ENCODE results near the gene INPP4B. TPM values are rescaled to one million over a fixed set of nuclear protein-coding genes. Genes with fewer than 3 reads are reported as not detected.

INPP4B gene
- total RNA-seq, 1 experiment from 2014 or later, result 3.4 TPM

DNA sequence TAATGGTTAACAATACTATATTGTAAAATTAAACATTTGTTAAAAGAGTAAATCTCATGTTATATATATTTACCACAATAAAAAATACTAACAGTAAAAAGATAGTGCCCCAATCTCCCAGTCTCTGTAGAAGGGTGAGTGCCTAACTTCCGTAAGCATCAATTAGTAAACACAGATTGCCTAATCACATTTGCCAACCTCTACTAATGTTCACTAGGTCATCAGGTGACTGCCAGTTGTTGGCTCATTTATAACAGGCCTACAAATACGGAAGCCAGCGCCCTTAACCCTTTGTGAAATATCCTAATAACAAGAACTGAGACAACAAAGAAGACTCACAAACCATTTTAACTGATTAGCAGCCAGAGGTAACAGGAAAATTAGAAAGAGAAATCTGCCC is 345.1 kb downstream of the INPP4B start:
- Histone ChIP-seq H3K4me3 (no peak overlapping the region), H3K27ac (no peak overlapping the region), H3K36me3 (no peaks in the 10 kb centered on the region), H3K4me1 (replicated peaks) (no peaks in the 10 kb centered on the region), H3K9me3 (replicated peaks) (no peaks in the 10 kb centered on the region), H3K27me3 (replicated peaks) (no peaks in the 10 kb centered on the region)
- no peak for DNase-seq (ENCODE audit: low read depth in 1 of 2, low spot score in 2 of 2)

DNA sequence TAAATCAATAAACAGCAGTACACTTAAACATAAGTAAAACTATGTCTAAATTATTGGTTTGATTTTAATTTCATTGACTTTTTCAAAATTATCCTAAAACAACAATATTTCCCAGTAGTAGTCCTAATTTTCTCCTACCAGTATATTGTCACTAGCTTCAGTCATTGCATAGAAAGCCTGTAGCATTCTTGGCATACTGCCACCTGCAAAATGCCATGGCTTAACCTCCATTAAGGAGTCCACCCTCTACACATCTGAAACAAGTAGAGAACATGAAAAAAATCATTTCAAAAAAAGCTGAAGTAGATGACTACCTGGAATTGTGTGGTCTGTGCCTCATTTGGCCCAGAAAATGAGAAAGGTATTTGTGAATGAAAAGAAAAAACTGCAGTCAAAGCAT is 348.5 kb downstream of the INPP4B start:
- no peaks in the 10 kb centered on the region for H3K36me3 ChIP-seq
- DNase-seq (ENCODE audit: low read depth in 1 of 2, low spot score in 2 of 2), result no peak
- no peaks in the 10 kb centered on the region for H3K4me1 ChIP-seq (replicated peaks)
- H3K9me3 ChIP-seq (replicated peaks), result no peaks in the 10 kb centered on the region
- no peak overlapping the region for H3K27ac ChIP-seq
- no peak overlapping the region for H3K4me3 ChIP-seq
- no peaks in the 10 kb centered on the region for H3K27me3 ChIP-seq (replicated peaks)

DNA sequence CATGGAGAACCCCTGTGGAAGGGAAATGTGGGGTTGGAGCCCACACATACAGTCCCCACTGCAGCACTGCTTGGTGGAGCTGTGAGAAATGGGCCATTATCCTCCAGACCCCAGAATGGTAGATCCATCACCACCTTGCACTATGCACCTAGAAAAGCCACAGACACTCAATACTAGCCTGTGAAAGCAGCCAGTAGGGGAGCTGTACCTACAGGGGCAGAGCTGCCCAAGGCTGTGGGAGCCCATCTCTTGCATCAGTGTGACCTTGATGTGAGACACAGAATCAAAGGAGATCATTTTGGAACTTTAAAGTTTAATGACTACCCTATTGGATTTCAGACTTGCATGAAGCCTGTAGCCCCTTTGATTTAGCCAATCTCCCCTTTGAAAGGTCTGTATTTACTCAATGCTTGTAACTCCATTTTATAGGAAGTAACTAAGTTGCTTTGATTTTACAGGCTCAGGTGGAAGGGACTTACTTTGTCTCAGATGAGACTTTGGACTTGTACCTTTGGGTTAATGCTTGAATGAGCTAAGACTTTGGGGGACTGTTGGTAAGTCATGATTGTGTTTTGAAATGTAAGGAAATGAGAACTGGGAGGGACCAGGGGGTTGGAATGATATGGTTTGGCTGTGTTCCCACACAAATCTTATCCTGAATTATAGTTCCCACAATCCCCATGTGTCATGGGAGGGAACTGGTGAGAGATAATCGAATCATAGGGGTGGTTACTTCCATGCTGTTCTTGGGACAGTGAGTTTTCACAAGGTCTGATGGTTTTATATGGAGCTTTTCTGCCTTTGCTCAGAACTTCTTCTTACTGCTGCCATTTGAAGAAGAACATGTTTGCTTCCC is 352.6 kb downstream of the INPP4B start:
- no peak overlapping the region for H3K27ac ChIP-seq
- no peaks in the 10 kb centered on the region for H3K36me3 ChIP-seq
- no peak overlapping the region for H3K4me3 ChIP-seq
- no peak for DNase-seq (ENCODE audit: low read depth in 1 of 2, low spot score in 2 of 2)
- H3K9me3 ChIP-seq (replicated peaks), result no peaks in the 10 kb centered on the region
- H3K4me1 ChIP-seq (replicated peaks), result no peaks in the 10 kb centered on the region
- H3K27me3 ChIP-seq (replicated peaks), result no peaks in the 10 kb centered on the region

DNA sequence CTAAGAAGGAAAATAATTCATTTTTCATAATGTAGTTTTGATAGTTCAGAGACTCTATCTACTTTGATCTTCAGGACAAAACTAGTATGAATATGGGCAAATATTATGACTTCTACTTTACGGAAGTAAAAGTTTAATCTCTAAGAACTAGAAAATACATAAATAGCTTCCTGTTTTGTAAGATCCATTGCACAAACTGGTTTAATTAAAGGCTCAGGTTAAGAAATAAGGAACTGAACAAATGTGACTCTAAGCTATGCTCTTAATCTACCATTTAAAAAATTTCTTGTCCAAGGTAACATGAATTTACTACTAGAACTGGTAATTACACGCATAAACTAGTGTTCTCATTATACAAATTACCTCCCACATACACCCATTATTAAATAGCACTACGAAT is 360.6 kb downstream of the INPP4B start:
- H3K4me1 ChIP-seq (replicated peaks), result no peaks in the 10 kb centered on the region
- H3K9me3 ChIP-seq (replicated peaks), result no peaks in the 10 kb centered on the region; the same call in 1 of the 2 replicates
- H3K4me3 ChIP-seq, result no peak overlapping the region
- no peak for DNase-seq (ENCODE audit: low read depth in 1 of 2, low spot score in 2 of 2)
- H3K27me3 ChIP-seq (replicated peaks), result no peaks in the 10 kb centered on the region
- H3K36me3 ChIP-seq, result no peaks in the 10 kb centered on the region
- no peak overlapping the region for H3K27ac ChIP-seq

DNA sequence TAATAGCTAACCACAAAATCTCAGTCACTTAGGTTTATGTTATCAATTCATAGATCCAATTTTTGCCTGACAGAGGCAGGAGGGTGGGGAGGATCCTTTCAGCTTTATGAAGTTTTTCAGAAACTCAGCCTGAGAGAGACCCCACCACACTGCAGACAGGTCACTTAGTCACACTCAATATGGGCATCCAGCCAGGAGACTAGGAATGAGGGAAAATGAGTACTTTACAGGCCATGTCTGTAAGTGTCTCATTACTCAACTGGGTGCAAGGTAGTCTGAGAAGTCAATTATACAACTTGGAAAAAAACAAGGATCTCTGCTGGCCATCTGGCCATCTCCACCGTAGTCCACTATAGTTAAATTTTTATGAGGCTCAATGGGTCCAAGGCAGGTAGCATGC is 365.9 kb downstream of the INPP4B start:
- H3K4me3 ChIP-seq, result no peak overlapping the region
- H3K27me3 ChIP-seq (replicated peaks), result no peaks in the 10 kb centered on the region
- H3K27ac ChIP-seq, result no peak overlapping the region
- no peaks in the 10 kb centered on the region for H3K36me3 ChIP-seq
- no peak for DNase-seq (ENCODE audit: low read depth in 1 of 2, low spot score in 2 of 2)
- H3K9me3 ChIP-seq (replicated peaks), result no peaks in the 10 kb centered on the region; the same call in 1 of the 2 replicates
- no peaks in the 10 kb centered on the region for H3K4me1 ChIP-seq (replicated peaks)

- Histone ChIP-seq H3K4me3 (no peak overlapping the region), H3K27me3 (replicated peaks) (no peaks in the 10 kb centered on the region), H3K9me3 (replicated peaks) (no peaks in the 10 kb centered on the region; the same call in 1 of the 2 replicates), H3K36me3 (no peaks in the 10 kb centered on the region), H3K4me1 (replicated peaks) (no peaks in the 10 kb centered on the region), H3K27ac (no peak overlapping the region)
- DNase-seq (ENCODE audit: low read depth in 1 of 2, low spot score in 2 of 2), result no peak
These were observed 370.4 kb downstream of the INPP4B start for GRCh38 chr4:142475663-142476062.

- no peaks in the 10 kb centered on the region for H3K36me3 ChIP-seq
- no peak overlapping the region for H3K4me3 ChIP-seq
- no peaks in the 10 kb centered on the region for H3K4me1 ChIP-seq (replicated peaks)
- no peaks in the 10 kb centered on the region; the same call in 1 of the 2 replicates for H3K9me3 ChIP-seq (replicated peaks)
- no peaks in the 10 kb centered on the region for H3K27me3 ChIP-seq (replicated peaks)
- DNase-seq (ENCODE audit: low read depth in 1 of 2, low spot score in 2 of 2), result no peak
- no peak overlapping the region for H3K27ac ChIP-seq
These were observed 371.6 kb downstream of the INPP4B start for GRCh38 chr4:142474398-142475087.

- H3K9me3 ChIP-seq (replicated peaks), result no peaks in the 10 kb centered on the region; the same call in 1 of the 2 replicates
- no peak for DNase-seq (ENCODE audit: low read depth in 1 of 2, low spot score in 2 of 2)
- H3K27ac ChIP-seq, result no peak overlapping the region
- H3K36me3 ChIP-seq, result no peaks in the 10 kb centered on the region
- no peaks in the 10 kb centered on the region for H3K4me1 ChIP-seq (replicated peaks)
- H3K4me3 ChIP-seq, result no peak overlapping the region
- no peaks in the 10 kb centered on the region for H3K27me3 ChIP-seq (replicated peaks)
These were observed 372.2 kb downstream of the INPP4B start for GRCh38 chr4:142473960-142474338.

DNA sequence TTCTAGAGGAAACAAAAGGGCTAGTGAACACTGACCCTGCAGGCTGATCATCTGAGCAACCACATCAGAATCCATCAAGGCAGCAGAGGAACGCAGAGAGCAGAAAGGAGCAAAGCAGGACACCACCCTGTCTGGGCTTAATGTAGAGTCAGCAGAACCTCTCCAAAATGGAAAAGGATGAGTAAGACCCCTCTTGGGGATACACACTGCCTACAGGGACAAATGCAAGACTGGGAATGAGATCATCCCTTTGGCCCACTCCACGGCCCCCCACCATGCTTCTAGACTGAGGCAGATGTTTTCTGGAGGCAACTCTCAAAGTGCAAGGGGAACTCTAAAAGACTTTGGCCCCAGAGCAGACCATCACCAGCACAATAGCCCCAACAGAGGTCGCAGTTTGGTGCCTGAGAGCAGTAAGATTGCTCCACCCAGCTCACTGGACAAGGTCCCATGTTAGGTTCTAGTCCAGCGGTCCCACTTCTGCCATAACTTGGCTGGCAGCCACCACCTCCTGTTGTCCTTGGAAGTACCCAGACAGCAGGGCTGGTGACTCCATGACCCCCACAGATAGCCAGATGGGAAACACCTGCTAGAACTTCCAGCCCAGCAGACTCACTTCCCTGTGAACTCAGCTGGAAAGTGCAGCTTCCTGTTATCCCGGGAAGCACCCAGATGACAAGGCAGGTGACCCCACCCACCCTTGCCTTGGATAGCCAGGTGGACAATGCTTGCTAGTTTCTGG is 372.7 kb downstream of the INPP4B start:
- Histone ChIP-seq H3K4me3 (no peak overlapping the region), H3K27me3 (replicated peaks) (no peaks in the 10 kb centered on the region), H3K9me3 (replicated peaks) (no peaks in the 10 kb centered on the region; the same call in 1 of the 2 replicates), H3K27ac (no peak overlapping the region), H3K4me1 (replicated peaks) (no peaks in the 10 kb centered on the region), H3K36me3 (no peaks in the 10 kb centered on the region)
- no peak for DNase-seq (ENCODE audit: low read depth in 1 of 2, low spot score in 2 of 2)

DNA sequence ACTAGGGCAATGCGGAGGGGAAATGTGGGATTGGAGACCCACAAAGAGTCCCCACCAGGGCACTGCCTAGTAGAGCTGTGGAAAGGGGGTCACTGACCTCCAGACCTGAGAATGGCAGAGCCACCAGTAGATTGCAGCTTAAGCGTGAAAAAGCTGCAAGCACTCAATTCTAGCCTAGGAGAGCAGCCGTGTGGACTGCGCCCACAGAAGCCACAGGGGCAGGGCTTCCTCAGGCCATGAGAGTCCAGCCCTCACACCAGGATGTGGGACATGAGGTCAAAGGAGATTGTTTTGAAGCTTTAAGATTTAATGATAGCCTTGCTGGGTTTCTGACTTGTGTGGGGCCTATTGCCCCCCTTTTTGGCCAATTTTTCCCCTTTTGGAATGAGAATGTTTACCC is 379.0 kb downstream of the INPP4B start:
- Histone ChIP-seq H3K27me3 (replicated peaks) (no peaks in the 10 kb centered on the region), H3K4me3 (no peak overlapping the region), H3K9me3 (replicated peaks) (no peaks in the 10 kb centered on the region), H3K4me1 (replicated peaks) (no peaks in the 10 kb centered on the region), H3K27ac (no peak overlapping the region), H3K36me3 (no peaks in the 10 kb centered on the region)
- no peak for DNase-seq (ENCODE audit: low read depth in 1 of 2, low spot score in 2 of 2)

DNA sequence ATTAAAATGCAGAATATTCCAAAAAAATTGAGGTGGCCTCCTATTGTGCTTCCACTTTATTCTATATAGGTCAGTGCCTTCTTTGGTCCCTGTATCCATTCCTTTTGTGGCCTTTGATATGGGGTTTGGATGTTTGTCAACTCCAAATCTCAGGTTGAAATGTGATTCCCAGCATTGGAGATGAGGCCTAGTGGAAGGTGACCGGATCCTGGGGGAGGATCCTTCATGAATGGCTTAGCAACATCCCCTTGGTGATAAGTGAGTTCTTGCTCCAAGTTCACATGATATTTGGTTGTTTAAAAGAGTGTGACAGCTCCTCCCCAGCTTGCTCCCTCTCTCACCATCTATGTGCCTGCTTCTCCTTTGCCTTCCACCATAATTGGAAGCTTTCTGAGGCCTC is 380.6 kb downstream of the INPP4B start:
- Histone ChIP-seq H3K4me1 (replicated peaks) (no peaks in the 10 kb centered on the region), H3K9me3 (replicated peaks) (no peaks in the 10 kb centered on the region), H3K27ac (no peak overlapping the region), H3K27me3 (replicated peaks) (no peaks in the 10 kb centered on the region), H3K36me3 (no peaks in the 10 kb centered on the region), H3K4me3 (no peak overlapping the region)
- no peak for DNase-seq (ENCODE audit: low read depth in 1 of 2, low spot score in 2 of 2)

- no peaks in the 10 kb centered on the region for H3K36me3 ChIP-seq
- no peak overlapping the region for H3K4me3 ChIP-seq
- H3K27me3 ChIP-seq (replicated peaks), result no peaks in the 10 kb centered on the region
- H3K9me3 ChIP-seq (replicated peaks), result no peaks in the 10 kb centered on the region
- no peak overlapping the region for H3K27ac ChIP-seq
- H3K4me1 ChIP-seq (replicated peaks), result no peaks in the 10 kb centered on the region
- no peak for DNase-seq (ENCODE audit: low read depth in 1 of 2, low spot score in 2 of 2)
These were observed 382.9 kb downstream of the INPP4B start for GRCh38 chr4:142463206-142463605.

DNA sequence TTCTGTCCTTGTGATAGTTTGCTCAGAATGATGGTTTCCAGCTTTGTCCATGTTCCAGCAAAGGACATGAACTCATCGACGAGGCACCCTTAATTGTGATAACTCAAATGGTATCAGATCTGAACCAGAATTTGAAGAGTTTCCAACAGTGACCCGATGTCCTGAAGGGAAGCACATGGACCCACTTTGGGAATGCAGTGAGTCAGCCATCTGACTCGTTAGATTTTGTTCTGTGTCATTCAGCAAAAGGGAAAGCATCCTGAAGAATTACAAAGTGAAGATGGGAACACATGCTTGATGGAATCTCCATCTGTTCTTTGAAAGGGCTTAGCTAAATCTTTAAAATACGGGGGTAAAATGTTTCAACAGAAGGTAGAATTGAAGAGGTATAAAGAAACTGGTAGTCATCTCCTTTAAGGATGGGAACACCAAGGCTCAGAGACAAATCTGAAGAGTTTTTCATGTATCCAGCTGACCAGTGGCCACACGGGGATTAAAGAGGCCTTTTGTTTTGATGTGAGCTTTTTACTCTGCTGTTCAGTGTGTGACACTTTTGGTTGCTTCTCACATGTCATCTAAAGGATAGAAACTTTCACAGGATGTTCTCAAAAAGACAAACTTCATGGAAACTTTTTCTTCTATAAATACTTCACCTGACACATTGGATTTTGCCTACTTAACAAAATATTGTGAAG is 393.8 kb downstream of the INPP4B start:
- H3K27me3 ChIP-seq (replicated peaks), result no peaks in the 10 kb centered on the region
- H3K4me3 ChIP-seq, result no peak overlapping the region
- H3K4me1 ChIP-seq (replicated peaks), result no peaks in the 10 kb centered on the region
- H3K9me3 ChIP-seq (replicated peaks), result no peaks in the 10 kb centered on the region
- DNase-seq (ENCODE audit: low read depth in 1 of 2, low spot score in 2 of 2), result no peak
- H3K27ac ChIP-seq, result no peak overlapping the region
- H3K36me3 ChIP-seq, result no peaks in the 10 kb centered on the region

All from SJSA1 (cell line).